Measurements from ENCODE around the gene AFF1. TPM values are rescaled to one million over a fixed set of nuclear protein-coding genes. Genes with fewer than 3 reads are reported as not detected.

Gene AFF1
- total and polyA plus RNA-seq, 2 experiments from 2014 or later = 9.4 to 13.8 TPM

- Histone ChIP-seq H3K36me3 (ENCODE audit: low read depth) (no peaks in the 10 kb centered on the region), H3K4me1 (ENCODE audit: insufficient read depth) (peaks cover 44% of the 10 kb centered on the region), H3K9ac (no peak overlapping the region), H3F3A (ENCODE audit: insufficient read depth) (peaks cover 19% of the 10 kb centered on the region), H3K4me3 (no peak overlapping the region), H4K20me1 (ENCODE audit: insufficient read depth) (no peaks in the 10 kb centered on the region), H2AFZ (no peak overlapping the region), H3K9me2 (ENCODE audit: insufficient read depth) (no peaks in the 10 kb centered on the region), H3K79me2 (ENCODE audit: insufficient read depth) (peaks cover 92% of the 10 kb centered on the region), H3K9me3 (ENCODE audit: low read depth) (no peaks in the 10 kb centered on the region), H3K4me2 (ENCODE audit: unreplicated experiment) (no peak overlapping the region), H3K27me3 (replicated peaks; ENCODE audit: insufficient read depth) (no peaks in the 10 kb centered on the region), H3K27ac (no peak overlapping the region)
- TF ChIP-seq EZH2 (IDR thresholded peaks at IDR 0.05; ENCODE audit: insufficient read depth, poor library complexity, severe bottlenecking) (no peak), EZH2phosphoT487 (IDR thresholded peaks at IDR 0.05; ENCODE audit: insufficient read depth, low read depth) (no peak)
- WGBS, 2 experiments (ENCODE audit: low coverage in 1 of 2, low lambda C conversion rate in 2 of 2, missing lambda C conversion rate in 2 of 2) = 85 to 89% methylated on average over 4 of the region's 4 CpGs
- no peak for DNase-seq
- in situ Hi-C loops (cut with MboI) = no loop called here
Observed at GRCh38 chr4:87042986-87043820, 108.4 kb downstream of the AFF1 start.

GRCh38 chr4:87044511-87045233 lies 109.9 kb downstream of the AFF1 start:
- TF ChIP-seq EZH2 (IDR thresholded peaks at IDR 0.05; ENCODE audit: insufficient read depth, poor library complexity, severe bottlenecking) = no peak
- TF ChIP-seq EZH2phosphoT487 (IDR thresholded peaks at IDR 0.05; ENCODE audit: insufficient read depth, low read depth) = no peak
- peaks cover 7% of the 10 kb centered on the region; the same call in 1 of the 2 replicates for H3F3A ChIP-seq (ENCODE audit: insufficient read depth)
- peak overlapping the region; percentile 47 for H3K4me3 ChIP-seq
- no peaks in the 10 kb centered on the region; the same call in 1 of the 2 replicates for H3K36me3 ChIP-seq (ENCODE audit: low read depth)
- peaks cover 29% of the 10 kb centered on the region for H3K4me1 ChIP-seq (ENCODE audit: insufficient read depth)
- H2AFZ ChIP-seq = no peak overlapping the region
- WGBS, 2 experiments (ENCODE audit: low coverage in 1 of 2, low lambda C conversion rate in 2 of 2, missing lambda C conversion rate in 2 of 2) = 16 to 28% methylated on average over 6 of the region's 6 CpGs
- peaks cover 88% of the 10 kb centered on the region for H3K79me2 ChIP-seq (ENCODE audit: insufficient read depth)
- H3K4me2 ChIP-seq (ENCODE audit: unreplicated experiment) = peak overlapping the region; percentile 45
- no peak overlapping the region for H3K27ac ChIP-seq
- no peaks in the 10 kb centered on the region for H3K9me2 ChIP-seq (ENCODE audit: insufficient read depth)
- H4K20me1 ChIP-seq (ENCODE audit: insufficient read depth) = 0 out of 2 replicates have a peak, but pooled peaks cover 2% of the 10 kb centered on the region
- DNase-seq = no peak
- in situ Hi-C loops (cut with MboI) = no loop called here
- H3K27me3 ChIP-seq (replicated peaks; ENCODE audit: insufficient read depth) = no peaks in the 10 kb centered on the region
- no peaks in the 10 kb centered on the region for H3K9me3 ChIP-seq (ENCODE audit: low read depth)
- no peak overlapping the region for H3K9ac ChIP-seq

- Histone ChIP-seq H3F3A (ENCODE audit: insufficient read depth) (peaks cover 7% of the 10 kb centered on the region; the same call in 1 of the 2 replicates), H3K4me3 (peak overlapping the region; percentile 47), H3K27ac (peak overlapping the region; percentile 10; the same call in 1 of the 2 replicates), H3K79me2 (ENCODE audit: insufficient read depth) (peaks cover 86% of the 10 kb centered on the region), H3K4me2 (ENCODE audit: unreplicated experiment) (peak overlapping the region; percentile 45), H3K27me3 (replicated peaks; ENCODE audit: insufficient read depth) (no peaks in the 10 kb centered on the region), H3K9ac (peak overlapping the region; percentile 30; the same call in 1 of the 2 replicates), H2AFZ (peak overlapping the region; percentile 19; the same call in 1 of the 2 replicates), H4K20me1 (ENCODE audit: insufficient read depth) (0 out of 2 replicates have a peak, but pooled peaks cover 2% of the 10 kb centered on the region), H3K9me3 (ENCODE audit: low read depth) (no peaks in the 10 kb centered on the region), H3K4me1 (ENCODE audit: insufficient read depth) (peaks cover 29% of the 10 kb centered on the region), H3K9me2 (ENCODE audit: insufficient read depth) (no peaks in the 10 kb centered on the region), H3K36me3 (ENCODE audit: low read depth) (no peaks in the 10 kb centered on the region; the same call in 1 of the 2 replicates)
- TF ChIP-seq EZH2 (IDR thresholded peaks at IDR 0.05; ENCODE audit: insufficient read depth, poor library complexity, severe bottlenecking) (no peak), EZH2phosphoT487 (IDR thresholded peaks at IDR 0.05; ENCODE audit: insufficient read depth, low read depth) (no peak)
- DNase-seq = no peak
- WGBS, 2 experiments (ENCODE audit: low coverage in 1 of 2, low lambda C conversion rate in 2 of 2, missing lambda C conversion rate in 2 of 2) = 25 to 32% methylated on average over 6 of the region's 6 CpGs
- in situ Hi-C loops (cut with MboI) = no loop called here
Observed at GRCh38 chr4:87045234-87045558, 110.4 kb downstream of the AFF1 start.

GRCh38 chr4:87045659-87046058 lies 110.8 kb downstream of the AFF1 start:
- Histone ChIP-seq H3K4me1 (ENCODE audit: insufficient read depth) (peaks cover 29% of the 10 kb centered on the region), H3K4me2 (ENCODE audit: unreplicated experiment) (peak overlapping the region; percentile 45), H3F3A (ENCODE audit: insufficient read depth) (peaks cover 7% of the 10 kb centered on the region; the same call in 1 of the 2 replicates), H3K4me3 (peak overlapping the region; percentile 47), H3K27me3 (replicated peaks; ENCODE audit: insufficient read depth) (no peaks in the 10 kb centered on the region), H3K36me3 (ENCODE audit: low read depth) (no peaks in the 10 kb centered on the region; the same call in 1 of the 2 replicates), H4K20me1 (ENCODE audit: insufficient read depth) (0 out of 2 replicates have a peak, but pooled peaks cover 2% of the 10 kb centered on the region), H3K79me2 (ENCODE audit: insufficient read depth) (peaks cover 86% of the 10 kb centered on the region), H3K27ac (peak overlapping the region; percentile 10), H3K9me2 (ENCODE audit: insufficient read depth) (no peaks in the 10 kb centered on the region), H3K9me3 (ENCODE audit: low read depth) (no peaks in the 10 kb centered on the region), H3K9ac (peak overlapping the region; percentile 30; the same call in 1 of the 2 replicates), H2AFZ (peak overlapping the region; percentile 19; the same call in 1 of the 2 replicates)
- no peak for DNase-seq
- WGBS, 2 experiments (ENCODE audit: low coverage in 1 of 2, low lambda C conversion rate in 2 of 2, missing lambda C conversion rate in 2 of 2) = 22% methylated on average over 3 of the region's 3 CpGs
- in situ Hi-C loops (cut with MboI) = no loop called here
- TF ChIP-seq EZH2 (IDR thresholded peaks at IDR 0.05; ENCODE audit: insufficient read depth, poor library complexity, severe bottlenecking) (no peak), EZH2phosphoT487 (IDR thresholded peaks at IDR 0.05; ENCODE audit: insufficient read depth, low read depth) (no peak)

Data from GM23248 (cell line).